H1 (cell line): Measurements from ENCODE around the gene ZC3H12C. TPM values are rescaled to one million over a fixed set of nuclear protein-coding genes. Genes with fewer than 3 reads are reported as not detected.
"Not testable (repeated sequence)": the region's sequence is repeated elsewhere in the genome, so short reads cannot be mapped to it uniquely, and the experiment has no call there.

Experiments used
- CTCF ChIA-PET: fragments of 300-600 bp; sonication (Branson Sonifier 250); formaldehyde crosslinking; loops from one replicate; lab custom pipeline; 2021; ENCODE audit not compliant: partially characterized antibody; lab: Charles Lee
- POLR2A ChIA-PET: fragments of 300-600 bp; sonication (Branson Sonifier 250); formaldehyde crosslinking; loops from one replicate; lab custom pipeline; 2021; ENCODE audit warnings: inconsistent platforms; ENCODE audit not compliant: partially characterized antibody; lab: Charles Lee
- DNase-seq, 2 experiments: peaks; one replicate each; pipeline versions ENCODE4 v3.0.0 to v3.0.0-alpha.2; 2010 to 2022; ENCODE audit warnings: low spot score in 2 of 2, low read depth in 1 of 2, mixed read lengths in 1 of 2
- FAIRE-seq: peaks from 2 replicates; lab custom pipeline; 2011; peaks lifted over from hg19 to GRCh38; lab: Jason Lieb, UNC
- H2AFZ ChIP-seq: 2 replicates; pipeline ENCODE4 v1.8.1; 2012; ENCODE audit warnings: low read length, inconsistent platforms
- H2AK5ac ChIP-seq: 2 replicates; pipeline ENCODE4 v1.6.1; 2013; ENCODE audit warnings: low read depth, low read length
- H2BK120ac ChIP-seq: replicated peaks from 2 replicates; pipeline ENCODE3; 2013; ENCODE audit warnings: low read depth, low read length, inconsistent platforms
- H2BK12ac ChIP-seq: 2 replicates; pipeline ENCODE4 v1.6.1; 2013; ENCODE audit warnings: low read depth, low read length
- H2BK15ac ChIP-seq: 2 replicates; pipeline ENCODE4 v1.6.1; 2013; ENCODE audit warnings: low read length
- H2BK20ac ChIP-seq: 2 replicates; pipeline ENCODE4 v1.6.1; 2013; ENCODE audit warnings: low read length
- H2BK5ac ChIP-seq: 2 replicates; pipeline ENCODE4 v1.6.1; 2013; ENCODE audit warnings: low read depth, low read length
- H3K14ac ChIP-seq: 2 replicates; pipeline ENCODE4 v1.6.1; 2013; ENCODE audit warnings: inconsistent platforms; ENCODE audit not compliant: insufficient read length
- H3K18ac ChIP-seq: 2 replicates; pipeline ENCODE4 v1.6.1; 2013; ENCODE audit warnings: low read length; ENCODE audit errors: extremely low read depth
- H3K23ac ChIP-seq: 2 replicates; pipeline ENCODE4 v1.6.1; 2013; ENCODE audit warnings: inconsistent platforms; ENCODE audit not compliant: insufficient read length
- H3K23me2 ChIP-seq: 2 replicates; pipeline ENCODE4 v1.6.1; 2013; ENCODE audit warnings: low read depth, low read length
- H3K27ac ChIP-seq: 2 replicates; pipeline ENCODE4 v1.6.1; 2011; ENCODE audit warnings: low read depth, low read length, inconsistent platforms
- H3K27me3 ChIP-seq, 4 experiments: replicated peaks in 1 of 4; 1 replicate in 1 of 4; 2 replicates in 3 of 4; pipeline versions ENCODE4 v1.6.1 to v1.8.1; 2011 to 2013; ENCODE audit warnings: low read length in 3 of 4, mild to moderate bottlenecking in 3 of 4, inconsistent platforms in 2 of 4, mixed read lengths in 2 of 4, moderate library complexity in 1 of 4; ENCODE audit not compliant: control insufficient read depth in 3 of 4, insufficient read depth in 3 of 4; ENCODE audit errors: extremely low read depth in 1 of 4
- H3K36me3 ChIP-seq, 4 experiments: 2 replicates each; pipeline versions ENCODE4 v1.6.1 to v1.8.1; 2011 to 2013; ENCODE audit warnings: mild to moderate bottlenecking in 4 of 4, low read length in 3 of 4, moderate library complexity in 2 of 4, control low read depth in 1 of 4, inconsistent platforms in 1 of 4; ENCODE audit not compliant: insufficient read depth in 4 of 4, control insufficient read depth in 2 of 4
- H3K4ac ChIP-seq: replicated peaks from 2 replicates; pipeline ENCODE3; 2013; ENCODE audit warnings: low read length, low read depth, mixed read lengths, inconsistent platforms; ENCODE audit not compliant: insufficient read length
- H3K4me1 ChIP-seq, 4 experiments: replicated peaks in 1 of 4; 1 replicate in 1 of 4; 2 replicates in 3 of 4; pipeline versions ENCODE4 v1.6.1 to v1.8.1; 2011 to 2013; ENCODE audit warnings: low read length in 3 of 4, inconsistent platforms in 2 of 4, mixed read lengths in 1 of 4; ENCODE audit not compliant: insufficient read depth in 4 of 4, control insufficient read depth in 3 of 4
- H3K4me2 ChIP-seq, 2 experiments: 2 replicates each; pipeline versions ENCODE4 v1.6.1 to v1.8.1; 2011 to 2013; ENCODE audit warnings: low read depth in 2 of 2, low read length in 2 of 2, control low read depth in 1 of 2, inconsistent platforms in 1 of 2, mild to moderate bottlenecking in 1 of 2; ENCODE audit not compliant: insufficient read depth in 1 of 2
- H3K4me3 ChIP-seq, 4 experiments: fragments of 200-600, 300-600 bp in 1 of 4; sonication (generic), shearing (Covaris generic), sonication (Bioruptor Twin) in 1 of 4; 2 replicates each; pipeline versions ENCODE4 v1.5.1 to v1.8.1; 2011 to 2016; ENCODE audit warnings: low read length in 4 of 4, low read depth in 3 of 4, control low read depth in 2 of 4, inconsistent platforms in 2 of 4, mild to moderate bottlenecking in 2 of 4, mixed read lengths in 1 of 4, moderate library complexity in 1 of 4; ENCODE audit not compliant: insufficient read depth in 2 of 4; ENCODE audit errors: extremely low read depth in 1 of 4
- H3K56ac ChIP-seq: replicated peaks from 2 replicates; pipeline ENCODE3; 2013; ENCODE audit warnings: low read depth, mild to moderate bottlenecking, mixed read lengths, low read length, inconsistent platforms; ENCODE audit not compliant: insufficient read length
- H3K79me1 ChIP-seq: 2 replicates; pipeline ENCODE4 v1.6.1; 2013; ENCODE audit warnings: low read depth, low read length, control low read depth
- H3K79me2 ChIP-seq, 2 experiments: 2 replicates each; pipeline versions ENCODE4 v1.6.1 to v1.8.1; 2012 to 2013; ENCODE audit warnings: low read length in 2 of 2, mild to moderate bottlenecking in 2 of 2, inconsistent platforms in 1 of 2; ENCODE audit not compliant: insufficient read depth in 2 of 2, control insufficient read depth in 1 of 2
- H3K9ac ChIP-seq, 4 experiments: replicated peaks in 1 of 4; 1 replicate in 1 of 4; 2 replicates in 3 of 4; pipeline versions ENCODE4 v1.6.1 to v1.8.1; 2011 to 2013; ENCODE audit warnings: low read depth in 3 of 4, low read length in 3 of 4, control low read depth in 2 of 4, mild to moderate bottlenecking in 2 of 4, moderate library complexity in 2 of 4, inconsistent platforms in 1 of 4; ENCODE audit errors: extremely low read depth in 1 of 4
- H3K9me3 ChIP-seq, 2 experiments: 2 replicates each; pipeline versions ENCODE4 v1.6.1 to v1.8.1; 2012 to 2013; ENCODE audit warnings: mild to moderate bottlenecking in 2 of 2, moderate library complexity in 2 of 2, control low read depth in 1 of 2, inconsistent platforms in 1 of 2, low read depth in 1 of 2, low read length in 1 of 2, mixed read lengths in 1 of 2; ENCODE audit not compliant: insufficient read depth in 2 of 2
- H4K20me1 ChIP-seq, 2 experiments: replicated peaks in 1 of 2; 2 replicates each; pipeline versions ENCODE3 to v1.8.1; 2011 to 2013; ENCODE audit warnings: inconsistent platforms in 2 of 2, low read length in 2 of 2, mild to moderate bottlenecking in 1 of 2; ENCODE audit not compliant: insufficient read depth in 2 of 2, control insufficient read depth in 1 of 2
- H4K5ac ChIP-seq: 2 replicates; pipeline ENCODE4 v1.6.1; 2013; ENCODE audit warnings: low read length, low read depth, mixed read lengths, inconsistent platforms; ENCODE audit not compliant: insufficient read length
- H4K8ac ChIP-seq: 2 replicates; pipeline ENCODE4 v1.8.0; 2013; ENCODE audit warnings: mild to moderate bottlenecking, moderate library complexity, low read length, inconsistent platforms; ENCODE audit not compliant: insufficient read depth; ENCODE audit errors: extremely low read depth
- H4K91ac ChIP-seq: replicated peaks from 2 replicates; pipeline ENCODE3; 2013; ENCODE audit warnings: low read length, mixed read lengths, inconsistent platforms; ENCODE audit not compliant: insufficient read length
- WGBS, 2 experiments: shearing (Covaris generic) in 1 of 2; methylation state at CpG; one replicate each; pipeline versions ENCODE4 v1.1.6 to v1.1.7; 2013 to 2015; ENCODE audit warnings: low lambda C conversion rate in 2 of 2, mixed read lengths in 2 of 2, inconsistent platforms in 1 of 2, low coverage in 1 of 2, missing lambda C conversion rate in 1 of 2; ENCODE audit not compliant: insufficient replicate concordance in 2 of 2, insufficient coverage in 1 of 2, insufficient read length in 1 of 2; ENCODE audit errors: extremely low coverage in 1 of 2, missing lambda C conversion rate in 1 of 2; 5-methylcytosine and 5-hydroxymethylcytosine counted together
- polyA plus RNA-seq, 7 experiments: library from polyadenylated mRNA; depleted of rRNA in 3 of 7; stranded (reverse) in 5 of 7; unstranded in 2 of 7; fragments of >200 nt in 5 of 7; fragments of 200-250 nt in 2 of 7; gene quantifications; 1 replicate in 5 of 7; 2 replicates in 1 of 7; 4 replicates in 1 of 7; pipeline versions ENCODE4 v1.2.1 to v1.2.3, GENCODE V29; 2011 to 2013; ENCODE audit warnings: missing spikeins in 2 of 7, mixed read lengths in 2 of 7
- total RNA-seq: library from RNA; stranded (reverse); fragmentation: NEBNext Ultra II Directional; extraction: Animal tissue kit (Norgen Biotek cat#: 25700); gene quantifications from 2 replicates; pipeline ENCODE4 v1.2.1, GENCODE V29; 2021

ZC3H12C gene
- total and polyA plus RNA-seq, 2 of the 8 experiments (the other 6 are each of a cell fraction or from before 2014, with no cell fraction given), result 2.0 to 2.7 TPM

DNA sequence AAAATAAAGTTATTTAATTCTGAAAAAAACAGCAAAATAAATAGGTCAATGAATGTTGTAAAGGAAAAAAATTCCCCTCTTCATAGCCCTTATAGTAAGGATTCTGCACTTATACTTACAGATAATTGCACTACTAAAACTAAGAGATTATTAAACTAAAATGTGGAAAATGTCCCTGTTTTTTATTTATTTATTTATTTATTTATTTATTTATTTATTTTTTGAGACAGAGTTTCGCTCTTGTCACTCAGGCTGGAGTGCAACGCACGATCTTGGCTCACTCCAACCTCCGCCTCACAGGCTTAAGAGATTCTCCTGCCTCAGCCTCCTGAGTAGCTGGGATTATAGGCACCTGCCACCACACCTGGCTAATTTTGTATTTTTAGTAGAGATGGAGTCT lies 25.2 kb upstream of the ZC3H12C start:
- H3K56ac ChIP-seq, H3K27me3 ChIP-seq, H3K14ac ChIP-seq, H3K4me2 ChIP-seq, H2BK5ac ChIP-seq, H4K5ac ChIP-seq, H3K23ac ChIP-seq, H4K20me1 ChIP-seq, H3K23me2 ChIP-seq, H3K79me2 ChIP-seq, H3K79me1 ChIP-seq, H4K91ac ChIP-seq, FAIRE-seq, H2BK12ac ChIP-seq, H2BK15ac ChIP-seq, H2AK5ac ChIP-seq, H3K9me3 ChIP-seq, H3K4ac ChIP-seq, H2BK120ac ChIP-seq, DNase-seq, H3K4me3 ChIP-seq, H3K18ac ChIP-seq, H3K9ac ChIP-seq, POLR2A ChIA-PET, H3K36me3 ChIP-seq, H3K27ac ChIP-seq, H2BK20ac ChIP-seq, H3K4me1 ChIP-seq, H2AFZ ChIP-seq, H4K8ac ChIP-seq: not testable (repeated sequence)
- WGBS, 2 experiments, result 88% methylated on average over 4 of the region's 4 CpGs; no CpG with 5 or more reads in 1 of the 2 experiments
- CTCF ChIA-PET, result interaction anchor here (0.6 kb wide), 1 partner anchor 12 kb away, joined by 4 read pairs; no protein-coding TSS in a partner anchor
